GM21786 (cell line): ENCODE results near the gene WBP2.

Experiments used
- ATAC-seq: cut with Tn5 transposase; IDR thresholded peaks from one replicate; pipeline ENCODE4 v1.9.1; 2021; ENCODE audit not compliant: unreplicated experiment

WBP2 gene

DNA sequence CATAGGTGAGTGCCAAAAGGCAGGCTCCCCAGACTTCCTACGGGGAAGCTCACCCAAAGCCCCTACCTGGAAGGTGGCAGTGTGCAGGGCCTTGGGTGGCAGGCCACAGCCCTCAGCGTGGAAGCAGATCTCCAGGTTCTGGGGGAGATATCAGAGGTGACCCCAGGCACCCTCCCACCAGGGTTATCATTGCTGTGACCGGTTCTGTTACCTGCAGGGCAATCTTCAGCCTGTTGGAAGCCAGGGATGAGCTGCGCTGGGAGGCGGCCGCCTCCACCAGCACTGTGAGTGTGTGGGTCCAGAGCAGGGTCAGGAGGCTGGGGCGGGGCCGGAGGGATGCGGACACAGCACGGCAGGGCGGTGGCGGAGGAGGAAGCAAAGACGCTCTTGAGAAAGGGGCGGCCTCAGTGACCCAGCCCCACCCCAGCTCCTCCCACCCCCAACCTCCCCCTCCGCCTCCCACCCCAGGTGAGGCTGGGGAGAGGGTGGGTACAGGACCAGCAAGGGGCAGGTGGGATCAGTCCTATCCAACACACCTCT lies 24.0 kb downstream of the WBP2 start:
- no peak for ATAC-seq

DNA sequence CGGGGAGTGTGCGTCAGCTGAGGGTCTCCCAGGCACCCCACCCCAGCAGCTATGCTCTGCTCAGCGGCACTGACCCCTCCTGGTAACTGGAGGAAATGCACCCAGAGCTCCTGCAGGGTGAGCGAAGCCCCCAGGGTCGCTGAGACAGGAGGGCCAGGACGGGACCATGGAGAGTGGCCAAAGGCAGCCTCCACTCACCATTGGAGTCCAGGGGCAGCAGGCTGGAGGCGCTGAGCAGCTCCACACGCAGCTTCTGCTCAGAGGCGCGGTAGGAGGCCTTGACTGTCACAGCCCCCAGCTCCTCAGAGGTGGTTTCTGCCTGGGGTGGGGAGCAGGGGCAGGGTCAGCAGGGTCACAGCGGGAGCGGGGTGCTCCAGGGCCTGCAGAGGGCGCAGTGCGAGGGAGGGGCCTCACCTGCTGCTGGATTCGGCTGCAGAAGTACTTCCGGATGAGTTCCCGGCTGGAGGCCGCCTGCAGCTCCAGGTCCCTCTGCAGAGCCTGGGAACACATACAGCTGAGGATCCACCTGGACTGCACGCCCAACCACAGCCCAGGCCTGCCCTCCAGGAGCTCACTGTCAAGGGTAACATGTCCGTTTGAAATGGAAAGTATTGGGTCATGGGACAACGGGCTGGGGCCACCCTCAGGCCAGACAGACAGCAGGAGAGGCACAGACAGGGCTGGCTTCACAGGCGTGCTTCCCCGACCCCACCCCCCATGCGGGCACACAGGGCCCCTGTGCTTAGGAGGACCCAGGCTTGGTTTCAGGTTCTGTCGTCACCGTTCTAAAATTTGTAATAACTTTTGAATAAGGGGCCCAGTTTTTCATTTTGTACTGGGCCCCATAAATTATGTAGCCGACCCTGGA lies 24.7 kb downstream of the WBP2 start:
- no peak for ATAC-seq

- no peak for ATAC-seq
Observed at GRCh38 chr17:75829747-75830146, 25.4 kb downstream of the WBP2 start.

GRCh38 chr17:75828741-75829140 lies 26.4 kb downstream of the WBP2 start:
- ATAC-seq: no peak

DNA sequence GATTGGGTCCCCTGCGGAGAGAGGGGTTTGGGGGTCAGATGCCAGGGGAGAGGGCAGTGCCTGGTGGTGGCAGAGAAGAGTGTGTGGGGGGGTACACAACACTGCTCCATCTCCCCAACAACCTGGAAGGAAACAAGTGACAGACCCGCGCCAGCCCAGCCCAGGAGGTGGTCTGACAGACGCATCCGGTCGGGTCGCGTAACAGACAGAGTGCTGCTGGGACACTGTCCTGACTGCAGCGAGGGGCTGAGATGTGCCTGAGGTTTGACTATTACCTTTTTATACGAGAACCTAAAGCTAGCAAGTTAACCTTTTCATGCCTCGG lies 27.1 kb downstream of the WBP2 start:
- ATAC-seq: no peak

- peak; percentile 46 for ATAC-seq
Observed at GRCh38 chr17:75827308-75828075, 27.6 kb downstream of the WBP2 start.

DNA sequence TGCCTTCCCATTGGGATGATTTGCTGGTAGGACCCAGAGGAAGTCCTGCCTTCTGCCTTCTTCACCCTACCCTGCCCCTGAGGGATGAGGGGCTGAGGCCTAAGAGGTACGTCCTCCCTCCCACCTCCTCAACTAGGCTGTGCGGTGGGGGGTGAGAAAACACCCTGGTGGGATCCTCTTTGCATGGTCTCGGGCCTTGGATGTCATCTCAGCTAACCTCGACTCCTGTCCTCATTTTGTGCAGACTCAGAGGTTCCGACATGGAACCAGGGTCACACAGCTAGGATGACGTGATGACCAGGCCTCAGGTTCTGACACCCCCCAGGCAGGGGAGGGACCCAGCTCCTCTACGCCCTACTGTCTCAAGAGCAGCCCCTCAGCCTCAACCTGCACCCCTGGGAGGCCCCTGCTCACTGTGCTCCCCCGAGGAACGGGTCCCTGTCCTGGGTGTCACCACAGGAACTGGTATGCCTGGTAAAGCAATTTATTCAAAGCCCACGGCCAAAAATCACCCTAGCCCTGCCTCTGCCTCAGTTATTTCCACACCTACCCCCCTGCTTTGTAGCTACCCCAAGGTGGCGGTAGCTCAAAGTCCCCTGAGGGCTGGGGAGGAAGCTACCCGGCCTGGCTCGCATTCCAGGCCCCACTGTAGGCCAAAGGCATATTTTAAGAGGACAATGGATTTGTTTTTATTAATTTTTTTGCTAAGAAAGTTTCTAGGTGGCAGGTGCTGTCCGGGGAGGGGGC lies 28.4 kb downstream of the WBP2 start:
- ATAC-seq: no peak

GRCh38 chr17:75825748-75826370 lies 29.3 kb downstream of the WBP2 start:
- no peak for ATAC-seq

DNA sequence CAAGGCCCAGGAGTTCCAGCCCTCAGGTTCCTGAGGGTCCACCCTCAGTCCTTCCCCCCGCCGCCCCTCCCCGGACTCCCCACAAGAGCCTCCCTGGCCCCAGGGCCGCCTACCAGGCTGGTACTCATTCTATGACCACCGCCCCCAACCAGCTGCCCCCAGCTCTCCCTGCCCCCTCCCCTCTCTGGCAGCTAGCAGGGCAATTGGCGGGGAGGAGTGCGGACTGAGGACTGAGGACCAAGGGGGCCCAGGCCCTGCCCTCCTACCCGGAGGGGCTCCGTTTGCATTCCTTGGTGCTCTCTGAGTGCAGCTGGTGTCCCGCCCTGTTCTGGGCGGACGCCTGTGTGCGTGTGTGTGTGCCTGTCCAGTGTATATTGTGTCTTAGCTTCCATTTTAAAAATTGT lies 30.0 kb downstream of the WBP2 start:
- ATAC-seq: no peak

DNA sequence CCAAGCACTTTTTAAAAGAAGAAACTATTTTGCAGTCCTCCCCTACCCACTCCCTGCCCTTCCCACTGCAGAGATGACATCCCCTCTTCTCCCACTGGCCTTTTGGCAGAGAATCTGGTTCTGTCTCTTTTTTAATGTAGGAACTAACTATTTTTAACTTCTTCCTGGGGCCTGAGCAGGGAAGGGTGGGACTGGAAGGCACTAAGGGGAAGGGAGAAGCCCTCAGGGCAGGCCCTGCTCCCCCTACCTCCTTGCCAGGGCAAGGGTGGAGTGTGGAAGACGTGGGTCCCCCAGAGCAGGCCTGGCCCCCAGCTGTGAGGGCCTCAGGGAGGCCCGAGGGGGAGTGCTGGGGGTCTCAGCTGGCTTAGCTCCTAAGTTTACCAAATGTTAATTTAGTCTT lies 30.5 kb downstream of the WBP2 start:
- no peak for ATAC-seq

- ATAC-seq: no peak
Observed at GRCh38 chr17:75824050-75824552, 31.0 kb downstream of the WBP2 start.

- ATAC-seq: no peak
Observed at GRCh38 chr17:75823257-75824041, 31.7 kb downstream of the WBP2 start.

DNA sequence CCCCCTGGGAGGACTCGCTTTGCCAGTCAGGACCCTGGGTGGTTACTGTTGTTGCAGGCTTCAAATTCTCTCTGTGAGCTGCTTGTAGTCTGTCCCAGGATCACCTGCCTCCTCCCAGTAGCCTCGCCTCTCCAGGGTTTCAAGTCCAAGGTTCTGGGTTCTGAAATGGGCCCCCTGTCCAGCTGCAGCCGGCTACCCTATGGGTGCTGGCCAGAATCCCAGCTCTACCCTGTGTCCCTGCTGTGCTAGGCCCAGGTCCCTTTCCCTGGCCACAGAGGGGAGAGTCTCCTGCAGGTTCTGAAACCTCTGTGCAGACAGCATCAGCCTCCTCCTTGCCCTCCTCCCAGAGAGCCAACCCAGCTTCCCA lies 32.4 kb downstream of the WBP2 start:
- no peak for ATAC-seq

- ATAC-seq: no peak
Observed at GRCh38 chr17:75822119-75822799, 32.9 kb downstream of the WBP2 start.

DNA sequence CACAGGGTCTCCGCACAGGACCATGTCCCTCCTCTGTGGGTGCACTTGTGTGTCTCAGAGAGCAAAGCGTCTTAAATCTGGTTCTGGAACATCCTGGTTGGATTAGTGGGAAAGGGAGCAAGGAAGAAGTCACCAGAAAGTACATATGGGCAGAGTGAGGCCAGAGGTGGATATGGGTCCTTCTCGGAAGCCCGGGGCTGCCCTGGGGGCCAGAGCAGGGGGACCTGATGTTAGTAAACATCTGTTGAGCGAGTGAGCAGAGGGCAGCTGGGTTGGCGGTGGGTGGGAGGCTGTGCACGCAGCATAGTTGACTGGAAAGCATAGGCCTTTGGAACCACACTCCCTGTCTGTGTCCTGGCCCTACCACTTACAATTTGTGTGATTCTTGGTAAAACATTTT lies 33.6 kb downstream of the WBP2 start:
- no peak for ATAC-seq

GRCh38 chr17:75820094-75821080 lies 34.7 kb downstream of the WBP2 start:
- no peak for ATAC-seq

DNA sequence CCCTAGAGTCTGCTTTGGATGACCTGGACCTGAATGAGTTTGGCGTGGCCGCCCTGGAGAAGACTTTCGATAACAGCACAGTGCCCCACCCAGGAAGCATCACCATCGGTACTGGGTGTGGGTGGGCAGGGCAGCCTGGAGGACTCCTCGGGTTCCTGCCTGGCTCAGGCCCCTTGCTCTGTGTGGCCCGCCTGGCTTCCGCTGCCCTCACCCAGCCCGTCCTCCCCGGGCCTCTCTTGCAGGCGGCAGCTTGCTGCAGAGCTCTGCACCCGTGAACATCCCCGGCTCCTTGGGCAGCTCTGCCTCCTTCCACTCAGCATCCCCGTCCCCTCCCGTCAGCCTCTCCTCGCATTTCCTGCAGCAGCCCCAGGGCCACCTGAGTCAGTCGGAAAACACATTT lies 35.5 kb downstream of the WBP2 start:
- no peak for ATAC-seq

- no peak for ATAC-seq
Observed at GRCh38 chr17:75819116-75819515, 36.0 kb downstream of the WBP2 start.
